HG03135 (cell line): Measurements from ENCODE around the gene ACMSD.
"Not testable (repeated sequence)": the region's sequence is repeated elsewhere in the genome, so short reads cannot be mapped to it uniquely, and the experiment has no call there.

ENCODE experiments used
- ATAC-seq: cut with Tn5 transposase; IDR thresholded peaks from one replicate; pipeline ENCODE4 v1.9.1; 2021; ENCODE audit warnings: mild to moderate bottlenecking, moderate library complexity; ENCODE audit not compliant: unreplicated experiment

The ACMSD gene

DNA sequence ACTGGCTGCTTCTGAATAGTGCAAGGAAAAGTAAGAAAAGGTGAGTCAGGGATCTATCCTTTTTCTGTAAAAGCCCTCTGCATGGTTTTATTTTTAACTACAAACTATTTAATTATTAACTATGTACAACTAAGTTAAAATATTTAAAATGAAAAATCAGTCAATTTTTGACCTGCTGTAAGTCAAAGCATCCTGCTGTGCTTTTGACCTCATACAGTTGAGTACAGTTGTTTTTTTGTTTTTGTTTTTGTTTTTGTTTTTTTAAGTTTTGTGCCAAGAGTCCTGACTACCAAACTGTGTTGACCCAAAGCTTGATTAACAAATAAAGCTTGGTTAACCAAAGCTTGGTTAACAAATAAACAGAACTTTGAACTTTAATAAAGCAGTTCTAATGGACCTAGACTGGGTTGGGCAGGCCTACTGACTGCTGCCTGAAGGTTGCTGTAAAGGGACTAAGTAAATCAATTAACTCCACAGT, at the start of gene ACMSD:
TSS of gene ACMSD (plus strand) at position 474 of the 478 bp plus-strand sequence. CDS start 67 bp downstream, outside the sequence.
- ATAC-seq: no peak

DNA sequence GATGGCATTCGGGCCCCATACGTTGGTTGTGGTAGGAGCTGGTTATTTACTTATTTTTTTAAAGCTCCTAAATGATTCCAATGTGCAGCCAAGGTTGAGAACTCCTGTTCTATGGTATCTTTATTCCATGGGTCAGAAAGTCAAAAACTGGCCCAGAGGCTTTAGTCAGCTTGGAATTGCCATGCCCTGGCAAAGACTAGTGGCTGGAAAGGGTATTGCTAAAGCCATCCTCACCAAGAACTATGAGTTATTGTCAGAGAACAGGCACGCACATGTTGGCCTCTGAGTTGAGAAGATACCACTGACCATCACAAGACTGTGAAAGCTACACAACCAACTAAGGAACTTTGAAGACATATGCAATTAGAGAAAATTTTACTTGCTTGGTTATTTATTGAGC, 47.9 kb upstream of the ACMSD start:
- ATAC-seq: no peak

- no peak for ATAC-seq
These were observed 46.8 kb upstream of the ACMSD start for GRCh38 chr2:134791616-134792015.

DNA sequence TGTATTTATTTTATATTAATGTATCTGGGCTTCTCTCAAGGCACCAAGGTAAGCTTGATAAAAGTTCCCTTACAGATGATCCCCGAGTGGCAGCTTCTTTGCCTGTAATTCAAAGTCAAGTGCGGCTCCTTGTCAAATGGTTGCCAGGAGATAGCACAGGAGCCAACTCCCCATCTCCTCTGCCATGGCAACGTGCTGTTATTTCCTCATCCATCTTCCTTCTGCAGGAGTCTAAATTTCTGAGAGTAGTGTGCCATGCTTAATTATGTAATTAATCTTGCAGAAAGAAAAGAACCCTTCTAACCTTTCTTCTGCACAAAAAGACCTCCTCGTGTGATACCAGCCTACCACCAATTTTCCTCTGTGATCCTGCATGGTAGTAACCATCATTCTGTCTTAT, 46.2 kb upstream of the ACMSD start:
- ATAC-seq: no peak

- no peak for ATAC-seq
These were observed 42.7 kb upstream of the ACMSD start for GRCh38 chr2:134795765-134796164.

DNA sequence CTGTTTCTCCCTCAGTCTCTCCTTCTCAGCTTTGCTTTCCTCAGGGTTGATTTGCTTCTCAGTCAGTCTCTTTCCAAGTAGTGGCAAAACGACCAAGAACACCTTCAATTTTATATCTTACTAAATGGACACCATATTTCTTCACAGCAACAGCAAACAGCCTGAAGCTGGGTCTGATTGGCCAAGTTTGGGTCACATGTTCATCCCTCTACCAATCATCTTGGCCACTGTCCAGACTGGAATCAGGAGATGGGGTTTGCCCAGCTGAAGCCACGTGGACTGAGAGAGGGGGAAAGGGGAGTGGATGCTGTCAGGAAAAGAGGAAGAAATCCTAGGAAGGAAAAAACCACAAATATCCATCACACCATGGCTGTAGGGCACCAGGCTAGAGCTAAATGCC, 42.0 kb upstream of the ACMSD start:
- ATAC-seq: no peak

- no peak for ATAC-seq
These were observed 38.5 kb upstream of the ACMSD start for GRCh38 chr2:134799936-134800335.

DNA sequence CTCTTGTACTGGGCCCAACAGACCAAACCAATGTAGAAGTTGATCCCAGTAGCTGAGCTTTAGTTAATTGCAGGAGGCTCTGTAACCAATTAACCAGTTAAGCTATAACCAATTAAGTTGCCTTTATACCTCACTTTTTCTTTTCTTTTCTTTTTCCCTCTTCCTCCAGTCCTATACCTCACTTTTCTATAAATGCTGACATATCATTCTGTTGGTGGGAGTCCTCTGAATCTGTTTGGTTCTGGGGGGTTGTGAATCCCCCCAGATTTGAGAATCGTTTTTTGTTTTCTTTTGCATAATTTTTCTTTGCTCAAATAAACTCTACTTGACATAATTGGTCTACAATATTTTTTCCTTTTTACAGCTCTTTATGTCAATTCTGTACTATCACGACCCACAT, 38.1 kb upstream of the ACMSD start:
- ATAC-seq: no peak

DNA sequence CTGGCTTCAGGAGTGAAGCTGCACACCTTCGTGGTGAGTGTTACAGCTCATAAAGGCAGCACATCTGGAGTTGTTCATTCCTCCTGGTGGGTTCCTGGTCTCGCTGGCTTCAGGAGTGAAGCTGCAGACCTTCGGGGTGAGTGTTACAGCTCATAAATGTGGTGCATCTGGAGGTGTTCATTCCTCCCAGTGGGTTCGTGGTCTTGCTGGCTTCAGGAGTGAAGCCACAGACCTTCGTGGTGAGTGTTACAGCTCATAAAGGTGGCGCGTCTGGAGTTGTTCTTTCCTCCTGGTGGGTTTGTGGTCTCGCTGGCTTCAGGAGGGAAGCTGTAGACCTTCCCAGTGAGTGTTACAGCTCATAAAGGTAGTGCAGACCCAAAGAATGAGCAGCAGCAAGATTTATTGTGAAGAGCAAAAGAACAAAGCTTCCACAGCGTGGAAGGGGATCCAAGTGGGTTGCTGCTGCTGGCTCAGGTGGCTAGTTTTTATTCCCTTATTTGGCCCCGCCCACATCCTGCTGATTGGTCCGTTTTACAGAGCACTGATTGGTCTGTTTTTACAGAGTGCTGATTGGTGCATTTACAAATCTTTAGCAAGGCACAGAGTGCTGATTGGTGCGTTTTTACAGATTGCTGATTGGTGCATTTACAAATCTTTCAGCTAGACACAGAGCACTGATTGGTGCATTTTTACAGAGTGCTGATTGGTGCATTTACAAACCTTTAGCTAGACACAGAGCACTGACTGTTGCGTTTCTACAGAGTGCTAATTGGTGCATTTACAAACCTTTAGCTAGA, 34.6 kb upstream of the ACMSD start:
- not testable (repeated sequence) for ATAC-seq

GRCh38 chr2:134815741-134816140, 22.7 kb upstream of the ACMSD start:
- no peak for ATAC-seq

DNA sequence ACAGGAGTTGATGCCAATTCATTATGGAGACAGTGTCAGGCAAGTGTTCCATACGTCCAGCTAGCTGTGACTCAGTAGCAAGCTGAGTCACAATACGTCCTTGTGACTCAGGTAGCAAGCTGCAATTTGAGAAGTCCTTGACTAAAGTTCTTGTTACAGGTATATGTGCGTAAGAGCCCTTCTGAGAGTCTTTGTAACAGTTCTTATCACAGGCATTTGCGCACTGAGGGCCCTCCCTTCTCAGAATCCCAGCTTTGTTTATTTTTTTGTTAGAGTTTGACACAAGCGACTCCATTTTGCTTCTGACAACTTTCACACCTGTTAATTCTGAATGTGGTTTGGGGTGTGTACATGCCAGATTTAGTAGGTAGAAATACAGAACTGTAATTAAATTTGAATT, 20.1 kb upstream of the ACMSD start:
- no peak for ATAC-seq

- no peak for ATAC-seq
These were observed 19.1 kb upstream of the ACMSD start for GRCh38 chr2:134819334-134819733.

GRCh38 chr2:134823431-134823830, 15.0 kb upstream of the ACMSD start:
- ATAC-seq: no peak

DNA sequence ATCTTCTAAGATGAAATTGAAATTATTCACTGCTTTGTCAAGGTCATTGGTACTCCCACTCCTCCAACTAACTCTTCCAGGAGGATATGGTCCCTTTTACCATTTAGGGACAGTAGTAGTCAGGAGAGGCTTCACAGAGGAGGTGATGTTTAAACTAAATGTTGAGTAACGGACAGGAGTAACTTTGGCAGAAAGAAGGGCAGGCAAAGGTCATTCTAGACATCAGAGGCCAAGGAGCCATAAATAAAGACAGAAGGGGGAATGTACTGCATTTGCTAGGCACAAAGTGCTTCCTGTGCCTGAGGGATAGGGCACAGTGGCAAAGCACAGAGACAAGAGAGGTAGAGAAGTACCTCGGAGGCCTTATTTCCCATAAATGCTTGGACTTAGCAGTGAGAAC, 14.6 kb upstream of the ACMSD start:
- ATAC-seq: no peak

- not testable (repeated sequence) for ATAC-seq
These were observed 12.7 kb upstream of the ACMSD start for GRCh38 chr2:134825716-134826115.

DNA sequence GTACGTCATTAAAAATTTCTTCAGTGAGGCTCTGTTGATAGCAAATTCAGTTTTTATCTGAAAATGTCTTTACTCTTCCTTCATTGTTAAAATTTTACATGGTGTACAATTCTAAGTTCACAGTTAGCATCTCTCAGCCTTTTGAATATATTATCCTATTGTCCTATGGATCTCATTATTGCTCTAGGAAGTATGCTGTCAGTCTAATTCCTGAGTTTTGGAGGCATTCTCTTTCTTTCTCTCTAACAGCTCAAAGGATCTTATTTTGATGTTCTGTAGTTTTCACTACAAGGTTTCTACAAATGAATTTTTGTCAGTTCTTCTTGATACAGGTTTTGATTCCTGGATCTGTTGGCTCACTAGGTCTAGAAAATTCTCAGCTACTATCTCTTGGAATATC, 2.9 kb upstream of the ACMSD start:
- ATAC-seq: no peak

DNA sequence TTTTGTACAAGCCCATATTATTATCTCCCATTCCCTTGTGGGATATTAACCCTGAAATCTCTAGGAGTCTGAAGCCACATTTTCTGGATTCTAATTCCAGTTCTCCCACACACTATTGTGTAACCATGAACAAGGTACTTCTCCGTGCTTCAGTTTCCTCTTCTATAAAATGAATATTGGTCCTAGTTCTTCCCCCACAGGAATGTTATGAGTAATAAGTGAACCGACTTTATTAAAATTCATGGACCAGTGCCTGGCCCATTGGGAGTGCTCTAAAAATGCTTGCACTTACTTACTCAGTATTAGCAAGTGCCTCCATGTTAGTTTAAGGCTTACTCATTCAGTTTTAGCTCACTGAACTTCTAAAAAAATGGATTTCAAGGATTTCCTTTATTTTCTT, 1.4 kb upstream of the ACMSD start:
- ATAC-seq: no peak

DNA sequence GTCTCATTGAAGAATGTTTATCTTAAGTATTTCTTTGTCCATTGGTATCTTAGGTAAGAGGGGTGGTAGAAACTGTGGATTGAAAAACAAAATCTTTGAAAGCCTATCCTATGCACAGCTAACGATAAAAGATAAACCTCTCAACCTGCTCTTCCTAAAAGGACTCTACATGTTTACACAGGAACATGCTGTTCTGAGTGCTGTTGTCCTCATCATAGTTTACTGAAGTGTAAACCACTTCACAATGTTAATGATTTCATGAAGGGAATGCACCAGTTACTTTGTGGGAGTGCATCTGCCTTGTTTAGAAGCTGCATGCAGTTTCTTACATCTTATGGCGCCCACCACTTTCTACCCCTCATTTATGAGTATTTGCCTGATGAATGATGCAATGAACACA, 1.2 kb downstream of the ACMSD start:
- no peak for ATAC-seq

- ATAC-seq: no peak
These were observed 4.6 kb downstream of the ACMSD start for GRCh38 chr2:134842930-134843490.

- no peak for ATAC-seq
These were observed 5.6 kb downstream of the ACMSD start for GRCh38 chr2:134843968-134844367.

DNA sequence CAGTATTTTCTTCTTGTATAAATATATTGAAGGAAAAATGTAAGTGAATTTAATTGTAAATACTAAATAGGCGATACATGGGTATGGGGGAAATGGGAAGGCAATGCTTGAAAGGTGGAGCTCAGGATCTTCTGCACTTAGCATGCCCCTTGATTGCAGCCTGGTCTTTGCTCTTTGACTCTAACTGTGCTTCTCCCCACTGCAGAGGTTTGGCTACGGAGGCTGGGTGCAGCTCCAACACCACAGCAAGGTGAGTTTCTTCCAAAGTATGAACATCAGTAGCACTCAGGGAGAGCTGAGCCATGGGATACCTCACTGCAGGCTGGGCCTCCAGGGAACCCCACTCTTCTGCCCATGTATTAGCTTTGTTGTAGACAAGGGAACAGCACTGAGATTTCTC, 6.6 kb downstream of the ACMSD start:
- ATAC-seq: no peak

GRCh38 chr2:134845719-134846118, 7.3 kb downstream of the ACMSD start:
- ATAC-seq: no peak

DNA sequence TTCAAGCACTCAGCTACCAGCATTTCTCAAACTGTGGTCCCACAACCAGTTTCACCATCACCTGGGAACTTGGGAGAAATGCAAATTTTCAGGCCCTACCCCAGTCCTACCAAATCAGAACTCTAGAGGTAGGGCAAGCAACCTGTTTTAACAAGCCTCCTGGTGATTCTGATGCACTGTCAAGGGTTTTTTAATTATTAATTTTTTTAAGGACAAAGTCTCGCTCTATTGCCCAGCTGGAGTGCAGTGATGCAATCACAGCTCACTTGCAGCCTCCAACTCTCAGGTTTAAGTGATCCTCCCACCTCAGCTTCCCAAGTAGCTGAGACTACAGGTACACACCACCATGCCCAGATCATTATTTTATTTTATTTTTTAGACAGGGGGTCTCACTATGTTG, 7.8 kb downstream of the ACMSD start:
- ATAC-seq: no peak
